GM18861 (cell line): ENCODE measurements around the gene ADAMTS17.

Source experiments
- ATAC-seq: cut with Tn5 transposase; IDR thresholded peaks from one replicate; pipeline ENCODE4 v1.9.1; 2021; ENCODE audit not compliant: unreplicated experiment

The ADAMTS17 gene

GRCh38 chr15:99962006-99962561 is 379.7 kb downstream of the ADAMTS17 start:
- ATAC-seq, result no peak

GRCh38 chr15:99961011-99961441 is 380.7 kb downstream of the ADAMTS17 start:
- no peak for ATAC-seq

DNA sequence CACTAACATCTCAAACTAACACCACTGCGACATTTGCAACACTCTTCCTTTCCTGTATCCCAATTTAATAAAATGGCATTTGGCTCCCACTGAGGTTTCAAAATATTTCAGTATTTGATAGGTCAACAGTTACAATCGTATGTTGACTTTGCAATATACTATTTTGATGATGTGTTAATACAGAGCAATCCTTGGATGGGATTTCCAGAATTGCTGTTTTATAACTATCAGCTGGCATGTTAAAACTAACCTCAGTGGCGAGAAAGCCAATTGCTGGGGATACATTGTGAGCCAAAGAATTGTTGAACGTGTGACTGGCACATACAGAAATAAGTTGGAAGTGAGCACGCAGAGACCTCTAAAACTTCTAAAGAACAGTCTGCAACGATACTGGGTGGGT is 382.4 kb downstream of the ADAMTS17 start:
- ATAC-seq, result no peak

- ATAC-seq, result no peak
Observed at GRCh38 chr15:99958426-99959097, 383.2 kb downstream of the ADAMTS17 start.

DNA sequence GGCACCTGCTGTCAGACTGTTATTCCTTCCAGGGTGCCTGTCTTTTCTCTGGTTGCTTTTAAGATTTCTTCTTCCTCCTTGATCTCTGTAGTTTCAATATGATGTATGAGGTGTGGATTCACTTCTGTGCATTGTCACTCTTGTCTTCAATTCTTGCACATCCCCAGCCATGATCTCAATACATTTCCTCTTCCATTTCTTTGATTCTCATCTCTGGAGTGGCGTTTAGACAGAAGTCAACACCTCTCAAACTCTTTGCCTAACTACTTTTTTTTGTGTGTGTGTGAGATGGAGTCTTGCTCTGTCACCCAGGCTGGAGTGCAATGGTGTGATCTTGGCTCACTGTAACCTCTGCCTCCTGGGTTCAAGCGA is 384.1 kb downstream of the ADAMTS17 start:
- ATAC-seq, result no peak

DNA sequence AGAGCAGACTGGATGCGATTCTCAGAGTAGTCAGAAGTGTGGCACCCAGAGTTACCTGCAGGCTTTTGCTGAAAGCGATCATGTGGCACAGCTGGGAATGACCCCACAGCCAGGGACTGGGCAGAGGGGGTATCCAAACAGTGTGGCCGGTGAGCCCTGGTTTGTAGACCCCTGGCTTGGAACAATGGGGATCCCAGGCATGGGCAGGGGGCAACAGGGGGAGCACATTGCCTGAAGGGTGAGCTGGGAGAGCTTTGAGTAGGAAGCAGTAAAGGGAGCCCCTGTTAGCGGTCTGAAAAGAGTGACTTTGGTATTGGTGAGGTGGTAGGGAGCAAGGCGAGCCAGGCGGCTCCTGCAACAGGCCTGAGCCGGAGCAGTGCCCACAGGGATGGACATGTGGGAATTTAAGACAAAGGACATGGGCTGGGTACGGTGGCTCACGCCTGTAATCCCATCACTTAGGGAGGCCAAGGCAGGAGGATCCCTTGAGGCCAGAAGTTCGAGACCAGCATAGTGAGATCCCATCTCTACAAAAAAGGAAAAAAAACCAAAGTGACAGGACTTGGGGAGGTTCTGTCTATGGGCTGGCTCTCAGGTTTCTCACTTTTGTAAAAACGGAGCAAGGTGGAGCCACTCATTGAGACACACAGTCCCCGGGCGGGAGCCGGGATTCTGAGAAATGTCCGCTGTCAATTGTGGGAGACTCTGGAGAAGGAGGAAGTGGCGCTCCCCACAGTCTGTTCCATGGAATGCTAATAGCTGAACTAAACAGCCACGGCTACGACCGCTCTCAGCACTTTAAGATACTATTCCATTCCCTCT is 384.7 kb downstream of the ADAMTS17 start:
- ATAC-seq, result no peak

DNA sequence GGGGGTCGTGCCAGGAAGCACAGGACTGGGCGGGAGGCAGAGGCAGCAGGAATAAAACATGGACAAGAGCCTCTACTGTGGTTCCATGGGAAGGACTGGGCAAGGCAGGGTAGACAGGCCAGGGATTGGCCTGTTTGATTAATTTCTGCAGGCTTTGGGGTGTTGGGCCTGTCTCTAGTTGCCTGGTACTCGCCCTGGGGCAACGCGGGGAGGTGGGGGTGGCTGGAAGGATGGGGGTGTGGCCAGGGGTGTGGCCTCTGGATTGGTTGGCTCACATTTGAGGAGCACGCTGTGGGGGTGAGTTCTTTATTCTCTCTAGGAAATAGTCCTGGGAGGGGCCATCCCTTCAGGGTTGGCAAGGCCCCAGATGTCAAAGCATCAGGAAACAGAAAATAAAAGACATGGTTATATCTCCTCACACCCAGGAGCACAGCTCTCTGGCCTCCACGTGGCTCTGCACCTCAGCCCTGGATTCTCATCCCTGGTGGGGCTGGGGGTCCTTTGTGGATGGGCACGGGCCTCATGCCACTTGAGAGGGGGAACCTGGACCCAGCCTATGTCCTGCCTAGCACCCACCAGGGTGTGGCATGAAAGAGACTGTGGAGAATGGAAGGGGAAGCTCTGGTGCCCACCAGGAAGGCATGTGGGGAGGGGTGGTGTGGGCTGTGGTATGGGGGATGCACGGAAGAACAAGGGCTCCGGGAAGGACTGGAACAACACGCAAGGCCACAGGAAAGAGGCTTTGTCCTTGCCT is 385.6 kb downstream of the ADAMTS17 start:
- ATAC-seq, result no peak

DNA sequence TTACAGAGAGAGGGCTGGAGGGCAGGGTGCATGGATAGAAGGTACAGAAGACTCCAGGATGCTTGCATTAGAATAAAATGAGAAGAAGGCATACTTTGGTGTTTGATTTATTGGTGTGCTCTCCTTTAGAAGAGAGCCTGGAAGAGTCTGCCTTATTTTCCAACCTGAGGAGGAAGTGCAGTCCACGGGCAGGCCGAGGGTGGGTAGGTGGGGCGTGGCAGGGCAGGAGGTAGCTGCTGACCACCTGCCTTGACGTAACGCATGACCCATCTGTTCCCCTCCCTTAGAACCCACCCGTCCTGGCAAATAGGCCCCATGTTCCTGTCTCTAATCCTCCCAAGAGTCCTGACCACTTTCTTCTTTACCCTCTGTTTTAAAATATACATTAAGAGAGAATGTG is 386.2 kb downstream of the ADAMTS17 start:
- ATAC-seq, result no peak

GRCh38 chr15:99955181-99955525 is 386.6 kb downstream of the ADAMTS17 start:
- ATAC-seq, result no peak

- no peak for ATAC-seq
Observed at GRCh38 chr15:99954361-99955180, 387.2 kb downstream of the ADAMTS17 start.

GRCh38 chr15:99953886-99954285 is 387.9 kb downstream of the ADAMTS17 start:
- no peak for ATAC-seq

GRCh38 chr15:99951511-99951910 is 390.3 kb downstream of the ADAMTS17 start:
- no peak for ATAC-seq

DNA sequence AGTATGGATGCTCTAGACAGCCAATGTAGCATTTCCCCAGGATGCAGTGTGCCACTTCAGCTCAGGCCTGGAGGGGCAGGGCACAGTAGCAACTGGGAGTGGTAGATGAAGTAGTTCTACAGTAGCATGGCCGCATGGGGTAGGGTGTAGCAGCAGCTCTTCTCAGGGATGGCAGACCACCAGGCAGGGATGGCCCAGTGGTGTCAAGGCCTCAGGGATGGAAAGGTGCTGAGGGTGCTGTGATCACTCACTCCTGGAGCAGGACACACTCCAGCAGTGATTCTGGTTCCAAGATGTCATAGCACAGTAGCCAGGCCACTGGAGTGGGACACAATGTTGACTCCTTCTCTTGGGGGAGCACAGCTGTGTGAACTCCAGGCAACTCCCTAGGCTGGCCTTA is 397.6 kb downstream of the ADAMTS17 start:
- no peak for ATAC-seq

GRCh38 chr15:99943466-99943865 is 398.3 kb downstream of the ADAMTS17 start:
- no peak for ATAC-seq

DNA sequence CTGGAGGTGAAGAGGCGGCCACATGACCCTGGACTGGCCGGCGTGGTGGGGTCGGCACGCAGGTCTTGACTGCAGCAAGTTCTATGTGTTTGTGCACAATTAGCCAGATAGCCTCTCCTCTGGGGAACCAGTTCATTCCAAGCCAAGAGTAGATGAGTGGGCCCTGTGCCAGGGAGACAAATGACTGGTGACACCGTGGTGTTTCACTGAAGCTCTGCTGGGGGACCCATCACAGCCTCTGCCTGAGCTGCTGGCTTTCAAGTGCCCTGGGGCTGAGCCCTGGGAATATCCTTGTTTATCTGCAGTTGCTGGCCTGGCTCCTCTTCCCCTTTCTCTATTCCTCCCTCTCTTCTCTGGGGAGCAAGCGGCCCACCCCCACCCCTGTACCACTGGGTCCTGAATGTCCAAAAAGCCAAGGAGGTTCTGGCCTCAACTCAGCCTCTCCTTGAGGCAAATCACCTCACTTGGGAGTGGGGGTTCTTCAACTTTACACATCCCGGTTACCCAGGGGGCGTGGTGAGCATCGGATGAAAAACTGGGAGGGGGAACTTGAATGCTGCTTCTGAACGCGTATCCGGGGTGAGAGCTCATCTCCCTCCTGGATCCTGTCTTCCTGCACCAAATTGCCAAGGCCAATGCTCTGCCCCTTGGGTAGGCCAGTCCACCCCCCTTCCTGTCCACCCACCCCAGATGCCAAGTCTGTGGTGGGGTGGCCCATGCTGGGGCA is 408.9 kb downstream of the ADAMTS17 start:
- no peak for ATAC-seq

GRCh38 chr15:99931703-99932603 is 409.8 kb downstream of the ADAMTS17 start:
- no peak for ATAC-seq

DNA sequence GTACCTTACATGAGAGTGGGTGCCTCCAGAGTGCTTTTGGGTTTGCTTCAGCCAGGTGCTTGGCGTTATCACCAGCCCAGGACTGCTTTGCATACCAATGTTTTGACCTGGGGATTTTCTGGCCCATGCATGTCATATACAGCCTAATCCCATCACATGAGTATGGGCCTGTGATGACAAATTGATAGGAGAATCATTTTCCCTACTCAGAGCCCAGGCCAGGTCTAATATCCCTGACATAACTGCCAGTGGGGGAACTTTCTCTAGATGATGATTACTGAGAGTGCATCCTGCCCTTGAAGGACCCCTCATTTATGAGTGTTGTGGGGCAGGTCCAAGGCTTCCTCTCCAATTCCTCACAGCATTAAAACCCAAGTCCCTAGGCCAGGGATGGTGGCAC is 411.1 kb downstream of the ADAMTS17 start:
- no peak for ATAC-seq

- ATAC-seq, result no peak
Observed at GRCh38 chr15:99929266-99929665, 412.5 kb downstream of the ADAMTS17 start.

- peak; percentile 84 for ATAC-seq
Observed at GRCh38 chr15:99928429-99928981, 413.3 kb downstream of the ADAMTS17 start.
